Measurements from ENCODE around the gene ZBP1.

Gene ZBP1

DNA sequence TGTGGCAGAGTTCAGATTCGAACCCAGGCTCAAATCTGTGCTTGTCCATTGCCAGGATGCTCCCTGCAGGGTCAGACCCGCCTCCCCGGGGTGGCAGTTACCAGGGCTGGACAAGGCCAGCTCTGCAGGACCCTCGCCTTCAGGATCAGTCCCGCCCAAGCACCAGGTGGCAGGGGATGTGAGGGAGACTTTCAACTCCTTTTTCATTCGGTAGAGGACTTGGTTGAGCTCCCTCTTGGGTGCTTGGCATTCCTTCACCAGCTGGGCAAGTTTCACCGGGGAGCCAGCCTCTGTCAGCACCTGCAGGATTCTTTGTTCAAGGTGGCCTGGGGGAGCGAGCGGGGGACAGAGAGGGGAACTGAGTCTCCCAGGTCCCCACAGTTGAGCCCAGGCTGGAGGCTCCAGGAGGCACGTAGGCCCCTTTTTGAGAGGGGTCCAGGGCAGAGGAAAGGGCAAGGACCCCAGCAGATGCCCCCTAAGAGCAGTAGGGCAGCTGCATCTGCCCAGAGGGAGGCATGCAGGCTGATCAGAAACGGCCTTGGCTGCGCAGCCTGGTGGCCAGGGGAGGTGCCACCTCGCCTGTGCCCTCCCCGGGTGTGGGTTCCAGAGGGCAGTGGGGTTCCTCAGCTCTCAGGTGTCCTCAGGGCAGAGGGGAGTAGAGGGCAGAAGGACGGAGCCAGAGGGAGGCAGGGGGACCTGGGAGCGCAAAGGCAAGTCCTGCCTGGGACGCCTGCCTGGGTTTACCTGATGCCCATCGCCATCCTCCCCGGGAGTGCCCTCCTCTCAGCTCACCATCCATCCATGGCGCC, 3.9 kb downstream of the ZBP1 start:
- DNase-seq, result no peak

- DNase-seq, result no peak
Observed at GRCh38 chr20:57615445-57615811, 4.8 kb downstream of the ZBP1 start.

DNA sequence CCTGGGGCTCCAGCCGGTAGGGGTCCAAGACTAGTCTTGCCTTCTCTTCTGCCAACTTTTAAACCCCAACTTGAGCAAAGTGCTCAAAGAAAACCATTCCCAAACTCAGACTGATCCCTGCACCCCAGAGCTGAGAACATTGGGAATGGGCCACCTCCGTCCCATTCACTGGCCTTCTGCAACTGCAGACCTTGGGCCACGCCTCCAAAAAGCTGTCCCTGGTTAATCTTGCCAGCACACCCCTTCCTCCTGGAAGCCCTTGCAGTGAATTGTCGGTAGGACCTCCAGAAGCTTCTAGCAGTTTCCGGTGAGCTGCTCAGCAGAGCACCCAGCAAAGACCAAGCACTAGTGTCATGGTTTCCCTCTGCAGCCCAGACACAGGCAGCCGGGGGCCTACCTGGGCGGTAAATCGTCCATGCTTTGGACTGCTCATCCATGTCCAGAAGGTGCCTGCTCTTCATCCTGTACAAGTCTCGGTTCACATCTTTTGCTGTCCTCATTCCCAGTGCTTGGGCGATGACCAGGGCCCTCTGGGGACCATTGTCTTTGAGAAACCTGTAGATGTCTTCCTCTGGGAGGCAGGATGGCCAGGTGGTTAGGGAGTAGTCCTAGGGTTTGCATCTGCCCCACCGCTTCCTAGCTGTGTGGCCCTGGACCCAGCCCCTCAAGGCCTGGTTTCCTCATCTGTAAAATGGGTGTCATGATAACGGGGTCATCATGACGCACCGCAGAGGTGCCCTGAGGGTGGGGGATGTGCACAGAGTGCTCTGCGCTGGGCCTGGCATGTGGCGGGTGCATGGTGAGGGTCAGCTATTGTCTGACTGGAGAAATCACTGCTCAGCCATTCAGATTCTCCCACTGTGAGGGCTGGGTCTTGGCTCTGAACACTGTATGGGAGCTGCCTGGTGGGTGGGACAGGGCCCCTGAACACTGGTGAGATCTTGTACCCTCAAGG, 5.5 kb downstream of the ZBP1 start:
- no peak for DNase-seq

DNA sequence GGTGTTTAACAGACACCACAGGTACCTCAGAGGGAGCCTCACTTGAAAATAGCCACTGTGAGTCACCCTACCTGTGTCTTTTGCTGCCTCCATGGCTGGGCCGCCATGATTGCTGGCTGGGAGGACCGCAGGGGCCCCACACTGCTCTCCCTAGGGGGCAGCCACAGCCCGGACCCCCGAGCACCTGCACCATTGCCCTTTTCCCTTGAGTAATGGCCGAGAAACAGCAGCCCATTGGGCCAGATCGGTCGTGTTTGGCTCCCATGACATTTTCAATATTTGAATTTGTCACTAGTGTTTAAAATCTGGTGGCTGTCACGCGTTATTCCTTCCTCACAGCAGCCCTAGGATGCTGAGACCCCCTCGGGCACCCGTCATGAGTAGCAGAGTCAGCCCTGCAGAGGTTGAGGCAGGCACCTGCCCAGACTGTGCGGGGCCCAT, 6.7 kb downstream of the ZBP1 start:
- DNase-seq, result no peak

- DNase-seq, result no peak
Observed at GRCh38 chr20:57612916-57613315, 7.3 kb downstream of the ZBP1 start.

- no peak for DNase-seq
Observed at GRCh38 chr20:57612436-57612835, 7.8 kb downstream of the ZBP1 start.

- DNase-seq, result no peak
Observed at GRCh38 chr20:57611586-57612311, 8.5 kb downstream of the ZBP1 start.

- no peak for DNase-seq
Observed at GRCh38 chr20:57610261-57610952, 9.8 kb downstream of the ZBP1 start.

- DNase-seq, result no peak
Observed at GRCh38 chr20:57609842-57610167, 10.4 kb downstream of the ZBP1 start.

DNA sequence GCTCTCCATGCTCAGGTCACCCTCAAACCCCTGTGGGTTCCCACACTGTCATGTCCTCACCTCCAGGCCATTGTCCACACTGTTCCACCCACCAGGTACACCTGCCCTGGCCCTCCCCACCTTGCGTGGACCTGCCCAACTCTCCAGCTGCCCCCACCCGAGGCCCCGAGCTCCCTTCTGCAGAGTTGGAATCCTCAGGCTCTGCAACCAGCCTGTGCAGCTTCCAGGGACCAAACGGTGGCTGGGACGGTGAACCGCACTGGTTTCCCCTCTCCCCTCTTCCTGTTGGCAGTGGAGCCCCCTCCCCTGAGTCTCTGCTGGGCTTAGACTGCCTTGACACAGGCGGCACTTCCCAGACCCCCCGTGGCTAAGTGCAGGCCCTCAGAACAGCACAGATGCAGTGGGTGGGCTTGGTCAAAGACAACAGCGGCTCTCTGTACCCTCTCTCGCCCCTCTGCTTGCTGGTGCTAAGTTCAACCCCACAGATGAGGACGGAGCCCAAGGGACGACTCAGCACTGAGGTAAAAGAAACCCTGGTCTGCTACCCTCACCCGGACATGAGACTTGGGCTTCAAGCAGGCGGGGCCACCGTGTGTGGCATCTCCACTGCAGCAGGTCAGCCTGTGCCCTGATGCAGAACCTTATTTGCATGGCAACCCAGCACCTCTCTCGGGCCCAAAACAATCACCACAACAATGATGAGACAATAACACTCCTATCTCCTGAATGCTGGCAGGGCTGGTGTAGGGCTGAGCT, 11.0 kb downstream of the ZBP1 start:
- DNase-seq, result no peak

- DNase-seq, result no peak
Observed at GRCh38 chr20:57608516-57608915, 11.7 kb downstream of the ZBP1 start.

DNA sequence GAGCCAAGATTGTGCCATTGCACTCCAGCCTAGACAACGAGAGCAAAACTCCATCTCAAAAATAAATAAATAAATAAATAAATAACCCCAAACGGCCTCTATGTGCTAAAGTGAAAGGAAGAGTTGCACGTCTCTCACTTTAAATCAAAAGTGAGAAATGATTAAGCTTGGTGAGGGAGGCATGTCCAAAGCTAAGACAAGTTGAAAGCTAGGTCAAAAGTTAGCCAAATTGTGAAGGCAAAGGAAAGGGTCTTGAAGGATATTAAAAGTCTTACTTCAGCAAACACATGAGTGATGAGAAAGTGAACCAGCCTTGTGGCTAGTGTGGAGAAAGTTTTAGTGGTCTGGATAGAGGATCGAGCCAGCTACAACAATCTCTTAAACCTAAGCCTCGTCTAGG, 14.3 kb downstream of the ZBP1 start:
- no peak for DNase-seq

GRCh38 chr20:57605045-57605444, 15.2 kb downstream of the ZBP1 start:
- DNase-seq, result no peak

GRCh38 chr20:57603120-57603519, 17.1 kb downstream of the ZBP1 start:
- DNase-seq, result no peak

- DNase-seq, result no peak
Observed at GRCh38 chr20:57601737-57602136, 18.5 kb downstream of the ZBP1 start.

DNA sequence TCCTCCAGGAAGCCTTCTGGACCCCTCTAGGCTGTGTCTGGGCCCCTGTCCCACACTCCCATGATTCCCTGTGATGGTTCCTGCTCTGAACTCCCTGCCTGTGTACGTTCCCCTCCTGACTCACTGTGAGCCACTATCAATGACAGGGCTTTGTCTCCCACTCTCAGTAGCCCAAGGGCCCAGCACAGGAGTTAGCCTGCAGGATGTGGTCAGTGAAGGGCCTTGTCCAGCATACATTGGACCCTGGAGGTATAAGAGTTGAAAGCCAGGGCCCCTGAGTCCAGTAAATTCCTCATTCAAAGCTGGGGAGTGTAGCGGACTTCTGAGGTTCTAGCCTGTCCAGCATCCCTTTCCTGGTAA, 19.0 kb downstream of the ZBP1 start:
- DNase-seq, result no peak

GRCh38 chr20:57600320-57601210, 19.7 kb downstream of the ZBP1 start:
- DNase-seq, result no peak

DNA sequence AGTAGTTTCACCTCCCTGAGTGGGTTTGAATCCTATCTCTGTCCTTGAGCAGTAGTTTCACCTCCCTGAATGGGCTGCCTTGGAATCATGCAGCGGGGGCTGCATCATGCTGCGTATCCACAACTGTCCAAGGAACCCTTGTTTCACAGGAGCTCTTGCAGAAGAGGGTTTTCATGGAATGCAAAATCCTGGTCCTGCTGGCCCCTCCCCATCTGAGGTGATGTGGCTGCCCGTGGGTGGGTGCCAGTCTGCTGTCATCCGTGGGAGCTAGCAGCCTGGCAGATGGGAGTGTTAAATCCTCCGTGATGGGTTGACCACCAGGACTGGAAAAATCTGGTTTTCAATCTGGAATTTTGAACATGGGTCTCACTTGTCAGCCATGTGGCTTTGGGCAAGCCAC, 21.7 kb downstream of the ZBP1 start:
- DNase-seq, result no peak

DNA sequence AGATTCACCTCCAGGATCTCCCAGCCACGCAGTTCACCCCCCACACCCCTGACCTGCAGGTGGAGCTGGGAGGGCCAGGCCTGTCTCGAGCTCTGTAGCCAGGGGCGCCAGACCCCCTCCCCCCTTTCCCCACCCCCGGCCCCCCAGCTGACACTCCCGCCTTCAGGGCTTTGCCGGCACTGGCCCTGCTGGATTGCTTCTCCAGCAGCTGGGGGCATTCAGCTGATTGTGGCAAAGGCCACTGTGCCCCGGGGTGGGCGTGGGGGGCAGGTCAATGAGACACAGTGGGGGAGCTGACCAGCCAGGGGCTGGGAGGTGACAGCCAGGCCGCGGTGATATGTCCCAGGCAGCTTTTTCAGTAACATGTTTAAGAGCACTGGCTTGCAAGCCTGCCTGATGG, 22.2 kb downstream of the ZBP1 start:
- DNase-seq, result no peak

- DNase-seq, result peak; percentile 55
Observed at GRCh38 chr20:57596998-57597939, 23.0 kb downstream of the ZBP1 start.
